ENCODE measurements around the gene LIN37. TPM values are rescaled to one million over a fixed set of nuclear protein-coding genes. Genes with fewer than 3 reads are reported as not detected.
"Not testable (repeated sequence)": the region's sequence is repeated elsewhere in the genome, so short reads cannot be mapped to it uniquely, and the experiment has no call there.

LIN37 gene
- total RNA-seq, 6 experiments from 2014 or later = 3.2 to 8.2 (median 4.9) TPM

- no peaks in the 10 kb centered on the region for H3K36me3 ChIP-seq
- H3K27ac ChIP-seq = no peak overlapping the region
- TF ChIP-seq CTCF (IDR thresholded peaks at IDR 0.05) = no peak
- TF ChIP-seq POLR2A (IDR thresholded peaks at IDR 0.05) = no peak
- no peak overlapping the region for H3K4me3 ChIP-seq
- no peaks in the 10 kb centered on the region for H3K4me1 ChIP-seq
- WGBS (ENCODE audit: insufficient coverage, low coverage, low lambda C conversion rate, missing lambda C conversion rate) = 80% methylated on average over 13 of the region's 34 CpGs
- ATAC-seq = peak in 2 of 4 donors; percentile 32 to 33
- H3K27me3 ChIP-seq = no peaks in the 10 kb centered on the region
- intact Hi-C loops (cut with DNase I) = no loop called here
- peak in 2 of 3 donors; percentile 15 to 53 for DNase-seq
- H3K9me3 ChIP-seq = no peaks in the 10 kb centered on the region
Observed at GRCh38 chr19:35767288-35768081, 19.1 kb downstream of the LIN37 start.

GRCh38 chr19:35768082-35768421, 19.7 kb downstream of the LIN37 start:
- DNase-seq (peak in 1 of 3 donors; percentile 14), ATAC-seq (no peak)
- Histone ChIP-seq H3K9me3 (no peaks in the 10 kb centered on the region), H3K36me3 (no peaks in the 10 kb centered on the region), H3K4me1 (no peaks in the 10 kb centered on the region), H3K27me3 (no peaks in the 10 kb centered on the region), H3K27ac (no peak overlapping the region), H3K4me3 (no peak overlapping the region)
- TF ChIP-seq CTCF (IDR thresholded peaks at IDR 0.05) (no peak), POLR2A (IDR thresholded peaks at IDR 0.05) (no peak)
- 33% methylated on average over 1 of the region's 15 CpGs for WGBS (ENCODE audit: insufficient coverage, low coverage, low lambda C conversion rate, missing lambda C conversion rate)
- intact Hi-C loops (cut with DNase I) = no loop called here

- H3K4me1 ChIP-seq; H3K27ac ChIP-seq; DNase-seq; H3K27me3 ChIP-seq; H3K9me3 ChIP-seq; ATAC-seq; H3K4me3 ChIP-seq; H3K36me3 ChIP-seq; intact Hi-C loops (cut with DNase I): not testable (repeated sequence)
- WGBS (ENCODE audit: insufficient coverage, low coverage, low lambda C conversion rate, missing lambda C conversion rate) = 94% methylated on average over 5 of the region's 5 CpGs
Observed at GRCh38 chr19:35772362-35772761, 24.0 kb downstream of the LIN37 start.

GRCh38 chr19:35773020-35773806, 24.8 kb downstream of the LIN37 start:
- DNase-seq = no peak
- Histone ChIP-seq H3K4me1 (no peaks in the 10 kb centered on the region), H3K4me3 (no peak overlapping the region), H3K9me3 (no peaks in the 10 kb centered on the region), H3K27ac (no peak overlapping the region), H3K36me3 (no peaks in the 10 kb centered on the region), H3K27me3 (no peaks in the 10 kb centered on the region)
- TF ChIP-seq POLR2A (IDR thresholded peaks at IDR 0.05) (no peak), CTCF (IDR thresholded peaks at IDR 0.05) (no peak)
- intact Hi-C loops (cut with DNase I) = no loop called here
- no peak for ATAC-seq
- WGBS (ENCODE audit: insufficient coverage, low coverage, low lambda C conversion rate, missing lambda C conversion rate) = 49% methylated on average over 8 of the region's 9 CpGs

Data from right lobe of liver (tissue), 6 donors.